Stimulated activated CD8-positive, alpha-beta memory T cell treated with anti-CD3 and anti-CD28 coated beads, Interleukin-15, amount 100 ng/mL, for 1 hour (primary cell): ENCODE data around the gene GNA12.
"Not testable (repeated sequence)": the region's sequence is repeated elsewhere in the genome, so short reads cannot be mapped to it uniquely, and the experiment has no call there.

ENCODE experiments used
- DNase-seq: peaks from one replicate; pipeline ENCODE4 v3.0.0-alpha.2; 2020; ENCODE audit warnings: low read depth

Gene GNA12

DNA sequence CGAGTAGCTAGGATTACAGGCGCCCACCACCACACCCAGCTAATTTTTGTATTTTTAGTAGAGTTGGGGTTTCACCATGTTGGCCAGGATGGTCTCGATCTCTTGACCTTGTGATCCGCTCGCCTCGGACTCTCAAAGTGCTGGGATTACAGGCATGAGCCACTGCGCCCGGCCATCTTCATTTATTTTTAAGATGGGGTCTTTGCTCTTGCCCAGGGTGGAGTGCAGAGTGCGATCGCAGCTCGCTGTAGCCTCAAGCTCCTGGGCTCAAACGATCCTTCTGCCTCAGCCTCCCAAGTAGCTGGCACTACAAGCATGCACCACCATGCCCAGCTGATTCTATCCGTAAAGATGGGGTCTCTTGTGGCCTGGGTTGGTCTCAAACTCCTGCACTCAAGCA is 116.9 kb downstream of the GNA12 start:
- DNase-seq: not testable (repeated sequence)

DNA sequence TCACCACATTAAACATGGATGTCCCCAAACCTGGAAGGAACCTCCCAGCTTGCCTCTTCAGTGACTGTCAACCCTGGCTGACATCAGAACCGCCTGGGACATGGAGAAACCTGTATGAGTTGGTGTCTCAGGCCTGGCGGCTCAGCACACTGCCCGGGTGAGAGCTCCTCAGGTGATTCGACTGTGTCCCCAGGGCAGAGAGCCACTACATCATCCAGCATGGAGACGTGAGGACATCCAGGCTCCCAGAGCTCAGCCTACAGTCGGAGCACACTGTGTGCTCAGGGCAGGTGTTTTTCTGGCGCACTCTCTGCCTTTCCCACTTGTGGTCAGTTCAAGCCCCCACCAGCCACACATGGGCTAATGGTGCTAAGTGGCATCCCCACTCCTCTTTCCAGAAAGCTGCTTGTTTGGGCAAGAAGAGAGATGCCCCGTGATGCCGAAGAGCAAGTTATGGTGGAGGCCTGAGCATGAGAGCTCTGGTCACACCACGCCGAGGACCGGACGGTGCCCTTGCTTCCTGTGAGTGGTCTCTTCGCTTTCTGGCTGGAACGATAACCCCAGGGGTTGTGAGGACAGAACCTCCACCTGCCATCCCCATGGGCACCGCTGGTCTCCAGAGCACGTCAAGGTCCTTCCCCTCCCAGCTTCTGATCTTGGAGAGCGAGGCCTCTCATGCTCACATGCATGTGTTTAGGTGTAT is 117.6 kb downstream of the GNA12 start:
- DNase-seq: no peak

DNA sequence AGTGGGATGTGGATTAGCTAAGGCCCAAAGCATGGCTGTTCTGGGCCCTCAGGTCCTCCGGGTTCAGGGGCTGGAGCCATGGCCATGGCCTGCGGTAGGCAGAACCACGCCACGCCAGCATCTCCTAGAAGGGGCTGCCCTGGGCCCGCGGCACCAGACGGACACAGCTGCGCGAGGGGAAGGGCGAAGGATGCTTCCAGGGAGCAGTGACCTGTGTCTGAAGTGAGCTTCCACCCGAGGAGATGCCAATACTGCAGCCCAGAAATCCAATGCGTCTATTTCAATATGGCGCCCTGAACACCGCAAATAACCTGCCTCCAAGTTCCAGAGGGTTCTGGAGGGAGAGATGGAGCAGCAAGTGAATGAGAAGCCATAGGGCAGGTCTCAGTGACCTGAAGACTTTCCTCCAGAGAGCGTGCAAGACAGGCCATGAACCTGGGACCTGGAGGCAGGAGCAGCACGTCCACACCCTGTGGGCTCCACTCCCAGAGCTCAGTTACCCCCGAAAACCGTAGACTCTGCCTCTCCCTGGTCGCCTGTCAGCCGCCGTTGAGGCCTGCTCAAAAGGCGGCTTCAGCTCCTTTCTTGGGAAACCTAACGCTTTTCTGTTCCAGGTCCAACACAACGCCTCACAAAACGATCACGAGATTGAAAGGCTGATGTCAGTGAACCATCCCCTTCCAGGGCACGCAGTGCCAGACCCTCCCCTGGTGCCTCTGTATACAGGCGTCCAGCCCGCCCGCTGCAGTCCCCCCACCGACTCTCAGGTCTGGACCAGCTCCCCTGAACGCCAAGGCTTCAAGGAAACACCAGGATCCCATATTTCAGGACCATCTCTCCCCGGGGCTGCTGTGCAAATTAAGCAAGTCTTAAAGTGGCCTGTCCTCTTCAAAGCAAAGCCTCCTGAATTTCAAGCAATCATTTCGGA is 118.7 kb downstream of the GNA12 start:
- DNase-seq: no peak

DNA sequence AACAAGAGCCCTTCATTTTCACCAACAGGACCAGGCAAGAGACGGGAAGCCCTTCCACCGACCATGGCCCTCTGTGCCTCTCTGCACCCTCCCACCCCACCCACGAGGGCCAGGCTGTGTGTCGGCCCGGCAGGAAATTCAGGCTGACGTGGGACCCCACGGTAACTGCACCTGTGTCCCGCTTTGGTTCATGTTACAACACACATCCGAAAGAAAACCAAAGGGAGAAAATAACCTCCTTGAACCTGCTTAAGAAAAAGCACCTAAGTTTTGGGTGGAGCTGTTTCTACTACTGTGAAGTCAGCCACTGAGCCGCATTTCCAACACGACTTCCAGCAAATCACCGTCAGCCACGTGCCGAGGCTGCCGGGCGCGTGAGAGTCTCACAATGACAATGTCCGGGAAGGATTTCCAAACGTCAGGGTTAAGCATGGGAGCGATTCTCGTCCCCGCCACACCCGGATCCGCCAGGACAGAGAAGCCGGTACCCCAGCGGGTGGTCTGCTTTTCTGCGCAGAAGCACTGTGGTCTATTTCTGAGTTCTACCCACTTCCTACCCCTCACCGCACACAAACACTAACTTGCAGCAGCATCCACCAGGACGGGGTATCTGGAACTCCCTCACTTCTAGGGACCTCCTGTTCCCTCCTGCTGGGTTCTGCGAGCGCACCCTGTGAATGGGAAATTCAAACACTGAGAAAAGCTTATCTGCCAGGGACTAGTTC is 119.5 kb downstream of the GNA12 start:
- DNase-seq: no peak

DNA sequence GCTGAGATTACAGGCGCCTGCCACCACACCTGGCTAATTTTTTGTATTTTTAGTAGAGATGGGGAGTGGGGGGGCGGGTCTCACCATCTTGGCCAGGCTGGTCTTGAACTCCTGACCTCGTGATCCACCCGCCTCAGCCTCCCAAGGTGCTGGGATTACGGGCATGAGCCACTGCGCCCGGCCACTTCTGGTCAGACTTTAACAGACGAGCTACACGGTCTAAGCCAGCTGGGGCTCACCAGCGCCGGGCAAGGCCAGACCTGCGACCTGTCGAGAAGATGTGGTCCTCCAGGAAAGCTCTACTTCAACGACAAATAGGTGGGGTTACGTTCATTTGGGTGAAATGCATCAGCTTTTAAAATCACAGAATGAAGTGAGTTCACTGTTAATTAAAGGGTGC is 120.1 kb downstream of the GNA12 start:
- DNase-seq: not testable (repeated sequence)

GRCh38 chr7:2723138-2723850 is 120.8 kb downstream of the GNA12 start:
- no peak for DNase-seq

- no peak for DNase-seq
Measured at GRCh38 chr7:2722591-2722990, 121.5 kb downstream of the GNA12 start.

DNA sequence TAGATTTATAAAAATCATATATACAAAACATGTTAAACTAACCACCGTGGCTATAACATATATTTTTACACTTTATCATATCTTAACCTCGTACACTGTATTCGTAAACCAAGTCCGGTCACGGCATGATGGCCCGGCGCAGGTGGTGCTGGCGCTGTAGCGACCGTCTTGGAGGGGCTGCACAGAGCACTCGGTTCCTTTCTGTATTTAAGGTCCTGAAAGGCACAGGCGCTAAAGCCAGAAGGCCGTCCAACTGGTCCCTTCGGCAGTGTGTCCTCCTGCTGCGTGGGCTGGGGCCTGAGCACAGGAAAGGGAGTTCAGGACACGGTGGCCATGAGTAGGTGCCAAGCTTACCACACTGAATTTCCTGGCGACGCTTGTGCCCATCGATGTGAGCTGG is 122.3 kb downstream of the GNA12 start:
- no peak for DNase-seq

DNA sequence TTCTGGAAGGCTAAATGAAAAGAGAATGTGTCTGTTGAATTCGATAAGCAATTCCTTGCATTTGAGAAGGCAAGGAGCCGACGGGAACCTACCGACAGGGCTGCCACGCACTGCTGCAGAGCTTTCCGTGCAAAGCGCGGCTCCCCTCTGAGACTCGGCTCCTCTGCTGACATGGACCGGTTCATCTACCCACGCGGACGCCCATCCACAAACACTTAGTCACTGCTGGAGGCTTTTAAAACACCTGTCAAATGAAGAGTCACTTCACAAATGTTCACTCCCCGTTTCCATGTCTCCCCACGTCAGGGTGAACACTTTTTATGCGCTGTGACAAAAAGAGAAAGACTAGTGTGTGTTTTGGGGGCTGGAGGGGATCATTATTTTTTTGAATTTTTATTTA is 124.1 kb downstream of the GNA12 start:
- DNase-seq: no peak

GRCh38 chr7:2719007-2719406 is 125.1 kb downstream of the GNA12 start:
- DNase-seq: peak; percentile 38

DNA sequence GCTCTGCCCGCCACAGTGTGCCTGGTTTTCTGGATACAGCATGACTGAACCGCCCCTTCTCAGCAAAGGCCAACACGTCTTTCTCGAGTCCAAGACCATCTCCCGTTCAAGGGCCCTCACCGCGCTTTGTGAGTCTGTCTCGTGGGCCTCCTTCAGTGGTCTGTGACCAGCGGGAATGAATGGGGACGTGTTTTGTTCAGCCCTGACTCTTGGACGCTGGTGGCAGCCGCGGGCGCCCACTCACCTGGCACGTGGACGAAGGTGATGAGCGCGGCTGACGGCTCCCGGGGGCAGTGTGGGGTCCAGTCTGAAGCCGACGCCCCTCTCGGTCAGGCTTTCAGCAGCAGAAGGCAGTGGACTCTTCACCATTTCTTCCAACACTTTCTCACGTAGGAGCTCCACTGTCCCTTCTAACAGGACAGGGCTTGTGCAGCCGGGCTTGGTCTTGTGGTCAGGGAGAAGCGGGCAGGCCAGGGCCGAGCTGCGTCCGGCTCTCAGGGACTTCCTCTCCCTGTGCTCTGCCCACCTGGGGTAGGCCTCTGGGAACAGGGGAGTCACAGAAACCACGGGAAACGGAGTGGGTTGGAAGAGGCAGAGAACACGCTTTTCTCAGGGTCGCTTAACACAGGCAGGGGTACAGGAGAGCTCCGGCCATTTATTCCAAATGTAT is 125.7 kb downstream of the GNA12 start:
- DNase-seq: no peak

- no peak for DNase-seq
Measured at GRCh38 chr7:2717293-2718261, 126.5 kb downstream of the GNA12 start.

- no peak for DNase-seq
Measured at GRCh38 chr7:2716906-2717292, 127.2 kb downstream of the GNA12 start.

DNA sequence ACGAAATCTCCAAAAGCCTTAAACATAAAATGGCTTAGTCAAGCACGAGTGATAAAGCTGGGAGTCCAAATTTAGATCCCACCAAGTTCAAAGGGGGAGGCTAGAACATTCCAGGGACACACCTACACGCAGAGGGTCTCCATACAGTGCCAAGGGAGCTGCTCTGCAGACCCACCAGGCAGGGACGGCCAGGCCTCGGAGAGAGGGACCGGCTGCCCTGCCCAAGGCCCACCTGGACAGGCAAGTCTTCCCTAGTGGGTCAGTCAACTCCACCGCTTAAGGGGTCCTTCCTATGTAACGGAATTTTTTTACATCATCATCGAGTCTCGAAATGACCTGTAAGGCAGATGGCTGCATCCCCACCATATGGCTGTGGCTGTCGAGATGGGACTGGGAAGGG is 127.6 kb downstream of the GNA12 start:
- no peak for DNase-seq

- no peak for DNase-seq
Measured at GRCh38 chr7:2715341-2716231, 128.5 kb downstream of the GNA12 start.

DNA sequence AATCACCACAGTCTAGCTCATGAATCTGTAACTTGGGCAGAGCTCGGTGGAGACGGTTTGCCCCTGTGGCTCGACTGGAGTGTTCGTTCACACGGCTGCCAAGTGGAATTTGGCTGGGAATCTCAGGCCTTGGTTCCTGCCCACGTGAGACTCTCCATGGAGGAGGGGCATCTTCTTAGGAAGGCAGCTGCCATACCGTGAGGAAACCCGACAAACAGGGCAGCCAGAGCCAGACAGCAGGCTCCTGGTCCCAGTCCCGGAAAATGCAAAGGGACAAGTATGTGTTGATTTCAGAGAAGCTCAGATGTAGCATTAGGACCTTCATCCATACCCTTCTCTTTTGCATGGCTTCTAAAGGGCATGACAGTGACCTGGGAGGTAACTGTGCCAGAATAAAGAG is 129.5 kb downstream of the GNA12 start:
- no peak for DNase-seq

- DNase-seq: no peak
Measured at GRCh38 chr7:2713978-2714377, 130.1 kb downstream of the GNA12 start.

GRCh38 chr7:2713370-2713769 is 130.7 kb downstream of the GNA12 start:
- DNase-seq: no peak
